GM18873 (cell line): Measurements from ENCODE around the gene SLIT3.
"Not testable (repeated sequence)": the region's sequence is repeated elsewhere in the genome, so short reads cannot be mapped to it uniquely, and the experiment has no call there.

Experiments used
- ATAC-seq: cut with Tn5 transposase; IDR thresholded peaks from one replicate; pipeline ENCODE4 v1.9.1; 2021; ENCODE audit warnings: mild to moderate bottlenecking, moderate library complexity, moderate number of reproducible peaks; ENCODE audit not compliant: unreplicated experiment, low FRiP score

The SLIT3 gene

GRCh38 chr5:169225830-169226356 lies 75.0 kb downstream of the SLIT3 start:
- no peak for ATAC-seq

GRCh38 chr5:169223595-169223953 lies 77.4 kb downstream of the SLIT3 start:
- no peak for ATAC-seq

- no peak for ATAC-seq
Observed at GRCh38 chr5:169222934-169223594, 77.9 kb downstream of the SLIT3 start.

GRCh38 chr5:169221519-169221918 lies 79.4 kb downstream of the SLIT3 start:
- no peak for ATAC-seq

GRCh38 chr5:169219961-169220360 lies 81.0 kb downstream of the SLIT3 start:
- ATAC-seq, result no peak

GRCh38 chr5:169219351-169219750 lies 81.6 kb downstream of the SLIT3 start:
- ATAC-seq, result no peak

GRCh38 chr5:169218861-169219260 lies 82.1 kb downstream of the SLIT3 start:
- ATAC-seq, result no peak

- ATAC-seq, result no peak
Observed at GRCh38 chr5:169218176-169218575, 82.8 kb downstream of the SLIT3 start.

- no peak for ATAC-seq
Observed at GRCh38 chr5:169216866-169217265, 84.1 kb downstream of the SLIT3 start.

- ATAC-seq, result no peak
Observed at GRCh38 chr5:169213479-169213878, 87.5 kb downstream of the SLIT3 start.

GRCh38 chr5:169211761-169212160 lies 89.2 kb downstream of the SLIT3 start:
- ATAC-seq, result not testable (repeated sequence)

- no peak for ATAC-seq
Observed at GRCh38 chr5:169204788-169205400, 96.0 kb downstream of the SLIT3 start.

- ATAC-seq, result no peak
Observed at GRCh38 chr5:169202969-169203368, 98.0 kb downstream of the SLIT3 start.

- no peak for ATAC-seq
Observed at GRCh38 chr5:169201597-169201996, 99.3 kb downstream of the SLIT3 start.

GRCh38 chr5:169200125-169200778 lies 100.7 kb downstream of the SLIT3 start:
- no peak for ATAC-seq

- no peak for ATAC-seq
Observed at GRCh38 chr5:169197343-169197742, 103.6 kb downstream of the SLIT3 start.

- no peak for ATAC-seq
Observed at GRCh38 chr5:169196059-169196458, 104.9 kb downstream of the SLIT3 start.

- no peak for ATAC-seq
Observed at GRCh38 chr5:169195601-169196000, 105.3 kb downstream of the SLIT3 start.

GRCh38 chr5:169192536-169192935 lies 108.4 kb downstream of the SLIT3 start:
- ATAC-seq, result no peak

- no peak for ATAC-seq
Observed at GRCh38 chr5:169190849-169191248, 110.1 kb downstream of the SLIT3 start.

GRCh38 chr5:169185626-169186025 lies 115.3 kb downstream of the SLIT3 start:
- ATAC-seq, result no peak

GRCh38 chr5:169183576-169183975 lies 117.4 kb downstream of the SLIT3 start:
- no peak for ATAC-seq
